NB4 (cell line): Measurements from ENCODE around the gene ACE.

Source experiments
- DNase-seq: peaks from one replicate; pipeline ENCODE4 v3.0.0; 2010; ENCODE audit warnings: low read depth
- H3K4me3 ChIP-seq: one replicate; pipeline ENCODE4 v1.5.1; 2011; ENCODE audit warnings: mild to moderate bottlenecking, low read depth, low read length, moderate library complexity
- MYC ChIP-seq: IDR thresholded peaks from 2 replicates; pipeline ENCODE4 v1.6.1; 2011; ENCODE audit warnings: low read depth, low read length
- POLR2A ChIP-seq: IDR thresholded peaks from 2 replicates; pipeline ENCODE4 v1.6.1; 2011; ENCODE audit warnings: mild to moderate bottlenecking; ENCODE audit not compliant: insufficient read length; ENCODE audit errors: extremely low read depth
- TF ChIP-seq, protein P1 (sequence below): IDR thresholded peaks from one replicate; pipeline ENCODE4 v1.5.1; 2012; ENCODE audit warnings: low read depth, low read length
- TF ChIP-seq, protein P2 (sequence below): IDR thresholded peaks from 2 replicates; pipeline ENCODE4 v1.6.1; 2011; ENCODE audit warnings: low read depth, low read length

The ACE gene

DNA sequence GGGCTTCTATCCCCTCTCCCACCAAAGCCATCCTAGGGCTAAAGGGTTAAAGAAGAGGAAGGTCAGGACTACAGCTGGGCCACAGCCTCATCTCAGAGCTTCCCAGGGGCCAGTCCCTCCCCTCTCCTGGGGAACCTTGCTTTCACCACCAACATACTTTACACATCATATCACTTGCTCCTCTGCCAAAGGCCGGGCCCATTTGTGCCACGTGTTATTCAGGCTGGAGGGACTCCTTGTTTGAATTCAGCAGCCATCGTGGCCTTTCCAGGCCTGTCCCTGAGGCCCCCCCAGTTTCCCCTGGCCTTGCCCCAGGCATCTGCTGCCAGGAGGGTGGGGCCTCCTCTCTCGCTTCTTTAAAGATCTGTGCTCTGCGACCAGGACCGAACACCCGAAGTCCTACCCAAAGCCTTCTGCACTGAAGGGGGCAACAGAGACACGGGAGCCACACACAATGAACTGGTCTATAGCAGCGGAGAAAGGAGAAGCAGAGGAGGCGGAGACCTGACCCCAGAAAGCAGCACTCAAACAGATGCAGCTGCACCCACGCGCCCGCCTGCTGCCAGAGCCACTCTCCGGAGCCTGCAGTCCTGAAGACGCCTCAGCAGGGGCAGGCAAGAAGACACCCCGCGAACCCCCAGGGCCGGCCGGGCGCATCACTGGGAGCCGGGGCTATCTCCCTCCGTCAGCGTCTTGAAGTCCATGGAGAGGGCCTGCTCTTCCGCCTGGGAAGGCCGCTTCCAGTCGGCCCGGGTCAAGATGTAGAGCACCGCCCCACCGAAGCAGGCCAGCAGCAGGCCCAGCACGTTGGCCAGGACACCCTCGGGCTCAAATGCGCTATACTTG lies 42.9 kb upstream of the ACE start:
- TF ChIP-seq, protein P1, sequence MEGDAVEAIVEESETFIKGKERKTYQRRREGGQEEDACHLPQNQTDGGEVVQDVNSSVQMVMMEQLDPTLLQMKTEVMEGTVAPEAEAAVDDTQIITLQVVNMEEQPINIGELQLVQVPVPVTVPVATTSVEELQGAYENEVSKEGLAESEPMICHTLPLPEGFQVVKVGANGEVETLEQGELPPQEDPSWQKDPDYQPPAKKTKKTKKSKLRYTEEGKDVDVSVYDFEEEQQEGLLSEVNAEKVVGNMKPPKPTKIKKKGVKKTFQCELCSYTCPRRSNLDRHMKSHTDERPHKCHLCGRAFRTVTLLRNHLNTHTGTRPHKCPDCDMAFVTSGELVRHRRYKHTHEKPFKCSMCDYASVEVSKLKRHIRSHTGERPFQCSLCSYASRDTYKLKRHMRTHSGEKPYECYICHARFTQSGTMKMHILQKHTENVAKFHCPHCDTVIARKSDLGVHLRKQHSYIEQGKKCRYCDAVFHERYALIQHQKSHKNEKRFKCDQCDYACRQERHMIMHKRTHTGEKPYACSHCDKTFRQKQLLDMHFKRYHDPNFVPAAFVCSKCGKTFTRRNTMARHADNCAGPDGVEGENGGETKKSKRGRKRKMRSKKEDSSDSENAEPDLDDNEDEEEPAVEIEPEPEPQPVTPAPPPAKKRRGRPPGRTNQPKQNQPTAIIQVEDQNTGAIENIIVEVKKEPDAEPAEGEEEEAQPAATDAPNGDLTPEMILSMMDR: no peak
- TF ChIP-seq, protein P2, sequence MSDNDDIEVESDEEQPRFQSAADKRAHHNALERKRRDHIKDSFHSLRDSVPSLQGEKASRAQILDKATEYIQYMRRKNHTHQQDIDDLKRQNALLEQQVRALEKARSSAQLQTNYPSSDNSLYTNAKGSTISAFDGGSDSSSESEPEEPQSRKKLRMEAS: peak; percentile 86; the same call in 1 of the 2 replicates
- DNase-seq: peak; percentile 83
- H3K4me3 ChIP-seq: peak overlapping the region; percentile 16

DNA sequence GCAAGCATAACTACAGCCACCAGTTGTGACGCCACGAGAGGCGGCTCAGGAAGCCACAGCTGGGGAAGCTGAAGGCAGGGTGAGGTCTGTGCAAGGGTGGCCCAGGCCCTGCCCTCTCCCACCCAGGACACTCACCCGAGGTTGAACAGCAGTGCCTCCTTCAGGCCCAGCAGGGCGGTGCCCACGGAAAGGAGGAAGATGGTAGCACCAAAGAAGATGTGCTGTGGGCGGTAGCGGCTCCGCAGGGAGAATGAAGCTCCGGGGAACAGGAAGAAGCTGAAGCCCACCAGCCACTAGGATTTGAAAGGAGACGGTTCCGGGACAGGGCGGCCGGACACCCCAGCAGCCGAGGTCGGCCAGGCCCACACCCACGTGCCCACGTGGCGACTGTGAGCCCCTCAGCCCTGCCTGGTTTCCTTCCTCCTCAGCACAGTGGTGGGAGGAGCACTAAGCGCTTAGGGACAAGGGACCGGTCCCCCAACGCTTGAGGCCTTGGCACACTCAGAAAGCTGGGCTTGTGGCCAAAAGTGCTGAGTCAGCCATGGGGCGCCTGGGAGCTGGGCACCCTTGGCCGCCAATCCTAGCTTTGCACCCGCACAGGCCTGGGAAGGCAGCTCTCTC lies 41.8 kb upstream of the ACE start:
- TF ChIP-seq MYC: 0 out of 2 replicates have a peak, but pooled peaks have one; percentile 44
- TF ChIP-seq, protein P1: peak; percentile 58
- TF ChIP-seq, protein P2: peak; percentile 77
- TF ChIP-seq POLR2A: no peak
- DNase-seq: peak; percentile 74
- H3K4me3 ChIP-seq: no peak overlapping the region

DNA sequence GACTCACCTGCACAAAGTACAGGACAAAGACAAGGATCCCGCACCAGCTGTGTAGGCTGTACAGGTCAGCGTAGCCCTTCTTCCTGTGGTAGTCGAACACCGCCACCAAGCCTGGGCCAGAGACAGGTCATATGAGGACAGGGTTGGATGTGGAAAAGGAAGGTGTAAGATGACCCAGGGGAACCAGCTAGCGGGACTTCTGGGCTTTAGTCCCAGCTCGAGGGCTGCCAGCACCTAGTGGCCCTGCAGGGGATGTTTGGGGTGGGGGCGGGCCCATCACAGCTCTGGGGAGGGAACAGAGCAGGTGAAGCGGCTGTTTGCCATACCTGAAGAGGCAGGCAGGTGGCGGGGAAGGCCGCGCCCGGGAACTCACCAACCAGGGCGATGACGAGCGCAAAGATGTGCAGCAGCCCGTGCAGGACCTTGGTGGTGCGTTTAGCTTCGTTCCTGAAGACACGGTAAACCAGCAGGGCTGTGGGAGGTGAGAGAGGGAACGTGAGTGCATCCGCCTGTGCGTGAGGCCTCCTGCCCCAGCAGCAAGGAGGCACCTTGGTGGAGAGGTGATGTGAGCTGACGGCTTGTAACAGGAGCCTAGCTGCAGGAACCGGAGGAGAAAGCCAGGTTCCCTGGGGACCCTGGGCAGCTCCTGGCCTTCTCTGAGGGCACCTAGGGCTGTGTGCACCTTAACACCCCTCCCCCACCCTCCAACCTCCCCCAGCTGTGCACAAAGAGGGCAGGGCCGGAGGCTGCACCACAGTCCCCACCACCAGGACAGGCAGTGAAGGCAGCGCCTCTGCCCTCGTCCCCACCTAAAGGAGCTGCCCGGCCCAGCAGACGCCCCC lies 41.0 kb upstream of the ACE start:
- no peak for DNase-seq
- H3K4me3 ChIP-seq: no peak overlapping the region

DNA sequence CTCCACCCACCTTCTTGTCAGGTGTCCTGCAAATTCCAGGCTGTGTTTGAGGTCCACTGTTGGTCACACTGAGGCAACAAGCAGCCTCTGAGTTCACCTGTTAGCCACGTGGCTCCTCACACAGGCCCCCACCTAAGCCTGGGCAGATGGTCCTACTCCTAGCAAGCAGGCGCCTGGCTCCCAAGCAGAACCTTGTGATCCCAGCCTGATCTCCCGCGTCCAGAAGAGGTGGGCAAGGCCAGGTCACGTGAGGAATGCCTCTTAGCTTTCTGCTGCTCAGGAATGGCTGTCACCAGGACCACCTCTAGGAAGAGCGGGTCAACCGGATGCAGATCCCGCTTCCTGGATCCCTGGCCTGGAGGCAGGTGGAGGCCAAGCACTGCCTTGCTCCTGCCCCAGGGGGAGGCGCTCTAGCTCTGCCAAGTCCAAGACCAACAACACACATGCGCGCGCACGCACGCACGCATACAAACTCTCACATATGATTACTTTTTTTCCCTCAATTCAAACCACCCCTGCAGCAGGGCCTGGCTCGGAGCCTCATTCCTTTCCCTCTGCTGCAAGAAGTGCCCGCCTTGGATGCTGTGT lies 40.2 kb upstream of the ACE start:
- TF ChIP-seq POLR2A: no peak
- TF ChIP-seq, protein P1: peak; percentile 15
- no peak for DNase-seq
- H3K4me3 ChIP-seq: no peak overlapping the region

More for the DNA sequence above, 41.0 kb upstream of the ACE start:
- TF ChIP-seq MYC (no peak), POLR2A (no peak)
- TF ChIP-seq, protein P1: no peak
- TF ChIP-seq, protein P2: no peak

DNA sequence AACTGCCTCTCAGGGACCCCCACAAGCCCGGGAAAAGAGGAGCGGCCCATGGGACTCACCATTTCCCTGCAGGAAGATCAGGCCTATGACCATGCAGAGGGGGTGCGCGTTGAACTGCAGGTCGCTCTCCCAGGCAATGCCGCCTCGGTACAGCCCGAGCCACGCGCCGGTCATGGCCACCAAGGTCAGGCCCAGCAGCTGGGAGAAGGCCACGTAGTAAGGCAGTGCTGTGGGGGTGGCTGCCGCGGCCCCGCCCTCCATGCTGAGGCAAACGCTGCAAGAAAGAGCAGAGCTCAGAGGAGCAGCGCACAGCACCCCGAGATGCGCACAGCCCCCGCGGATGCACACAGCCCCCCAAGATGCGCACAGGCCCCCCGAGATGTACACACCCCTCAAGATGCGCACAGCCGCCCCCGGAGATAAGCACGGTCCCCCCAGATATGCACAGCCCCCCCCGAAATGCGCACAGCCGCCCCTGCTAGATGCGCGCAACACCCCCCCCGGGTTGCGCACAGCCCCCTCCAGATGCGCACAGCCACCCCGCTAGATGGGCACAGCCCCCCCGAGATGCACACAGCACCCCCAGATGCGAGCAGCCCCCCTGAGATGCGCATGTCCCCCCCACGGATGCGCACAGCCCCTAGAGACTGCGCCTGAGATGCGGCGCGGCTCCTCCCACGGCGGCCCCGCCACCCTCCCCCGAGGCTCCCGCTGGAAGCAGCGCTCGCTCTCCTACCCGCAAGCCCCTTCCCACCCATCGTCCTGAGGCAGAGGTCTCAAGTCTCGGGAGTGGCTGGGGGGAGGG lies 39.4 kb upstream of the ACE start:
- TF ChIP-seq MYC: no peak
- TF ChIP-seq, protein P1: no peak

More for the DNA sequence above, 39.4 kb upstream of the ACE start:
- DNase-seq: no peak
- no peak overlapping the region for H3K4me3 ChIP-seq
